Activated CD8-positive, alpha-beta memory T cell treated with anti-CD3 and anti-CD28 coated beads for 1 hour (primary cell): Measurements from ENCODE around the gene SNX21.

Experiments
- DNase-seq, 2 donors: peaks; one replicate each; pipeline ENCODE4 v3.0.0-alpha.2; 2020; ENCODE audit warnings: low read depth in 1 of 2; ENCODE audit errors: extremely low read depth in 1 of 2

Gene SNX21

GRCh38 chr20:45874576-45874975 is 41.0 kb downstream of the SNX21 start:
- DNase-seq = no peak

DNA sequence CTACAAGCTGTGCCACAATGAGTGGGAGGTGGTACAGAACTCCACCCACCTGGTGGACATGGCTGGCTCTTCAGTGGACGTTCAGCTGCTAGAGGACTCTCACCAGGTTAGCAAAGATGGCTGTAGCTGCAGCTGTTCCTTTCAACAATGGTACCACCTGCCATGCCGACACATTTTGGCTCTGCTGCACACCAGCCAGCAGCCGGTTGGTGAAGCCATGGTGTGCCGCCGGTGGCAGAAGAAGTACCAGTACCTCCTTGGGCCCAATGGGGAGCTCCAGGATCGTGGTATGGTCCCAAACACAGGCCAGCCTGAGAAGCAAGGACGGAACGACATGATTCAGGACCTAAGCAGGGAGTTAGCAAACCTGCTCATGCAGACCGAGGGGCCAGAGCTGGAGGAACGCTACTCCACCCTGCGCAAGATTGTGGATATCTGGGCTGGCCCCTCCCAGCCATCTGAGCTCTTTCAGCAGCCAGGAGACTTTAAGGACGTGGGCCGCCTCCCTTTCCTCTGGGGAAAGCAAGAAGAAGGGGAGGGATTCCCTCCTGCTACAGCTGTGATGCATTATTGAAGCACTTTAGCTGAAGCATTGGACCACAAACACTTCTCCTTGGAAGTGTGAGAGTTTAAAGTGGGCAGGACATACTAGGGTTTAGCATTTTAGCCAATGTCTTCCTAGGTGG is 44.6 kb downstream of the SNX21 start:
- no peak for DNase-seq

- DNase-seq = peak; percentile 95 to 97
These were observed 47.6 kb downstream of the SNX21 start, which contains the start of gene ZSWIM1 for GRCh38 chr20:45880988-45881788. Gene ZSWIM1, plus strand, starts transcription at chr20:45881227. Its CDS starts 1,366 bp downstream, at chr20:45882593.

- DNase-seq = no peak
These were observed 49.0 kb downstream of the SNX21 start for GRCh38 chr20:45882469-45883099.

DNA sequence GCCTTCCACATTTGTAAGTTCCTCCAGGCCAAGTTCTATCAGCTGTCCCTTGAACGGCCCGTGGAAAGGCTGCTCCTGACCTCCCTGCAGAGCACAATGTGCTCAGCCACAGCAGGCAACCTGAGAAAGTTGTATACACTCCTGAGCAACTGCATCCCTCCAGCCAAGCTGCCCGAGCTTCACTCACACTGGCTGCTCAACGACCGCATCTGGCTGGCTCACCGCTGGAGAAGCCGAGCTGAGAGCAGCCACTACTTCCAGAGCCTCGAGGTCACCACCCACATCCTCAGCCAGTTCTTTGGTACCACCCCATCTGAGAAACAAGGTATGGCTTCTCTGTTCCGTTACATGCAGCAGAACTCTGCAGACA is 49.5 kb downstream of the SNX21 start:
- no peak for DNase-seq

DNA sequence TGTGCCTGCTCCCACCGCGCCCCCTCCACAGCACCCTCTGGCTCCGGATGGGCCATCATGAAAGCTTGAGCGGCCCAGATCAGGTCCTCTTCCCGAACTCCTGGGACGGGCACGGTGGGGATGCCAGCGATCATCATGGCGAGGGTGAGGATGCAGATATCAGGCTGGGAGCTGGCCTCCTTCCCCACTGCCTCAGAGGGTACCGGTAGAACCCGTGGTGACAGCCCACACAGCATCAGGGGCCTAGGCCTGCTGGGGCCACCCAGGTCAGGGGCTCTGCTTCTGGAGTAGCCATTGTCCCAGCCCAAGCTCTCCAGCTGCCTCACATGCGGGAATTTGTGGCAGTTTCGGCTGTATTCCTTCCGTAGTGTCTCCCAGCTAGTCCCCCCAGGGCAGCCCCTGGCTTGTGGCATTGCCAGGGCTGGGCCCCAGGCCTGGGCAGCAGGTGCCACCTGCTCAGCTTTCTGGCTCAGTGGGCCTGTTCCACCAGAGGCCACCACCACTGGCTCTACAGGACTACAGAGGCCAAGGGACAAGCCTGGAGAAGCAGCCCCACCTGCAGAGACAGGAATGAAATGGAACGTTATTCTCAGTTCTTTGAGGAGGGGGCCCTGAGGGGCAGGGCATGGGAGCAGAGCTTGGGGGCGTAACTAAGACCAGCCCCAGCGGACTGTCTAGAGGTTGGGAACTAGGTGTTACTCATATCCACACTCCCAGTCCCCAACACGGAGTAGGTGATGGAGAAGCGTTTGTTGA is 53.2 kb downstream of the SNX21 start:
- no peak for DNase-seq

- no peak for DNase-seq
These were observed 53.7 kb downstream of the SNX21 start, which contains the start of gene SPATA25 for GRCh38 chr20:45887346-45887715. Gene SPATA25, minus strand, starts transcription at chr20:45887622. Its CDS starts 32 bp downstream, at chr20:45887590.

GRCh38 chr20:45888681-45889080 is 55.1 kb downstream of the SNX21 start:
- no peak for DNase-seq

DNA sequence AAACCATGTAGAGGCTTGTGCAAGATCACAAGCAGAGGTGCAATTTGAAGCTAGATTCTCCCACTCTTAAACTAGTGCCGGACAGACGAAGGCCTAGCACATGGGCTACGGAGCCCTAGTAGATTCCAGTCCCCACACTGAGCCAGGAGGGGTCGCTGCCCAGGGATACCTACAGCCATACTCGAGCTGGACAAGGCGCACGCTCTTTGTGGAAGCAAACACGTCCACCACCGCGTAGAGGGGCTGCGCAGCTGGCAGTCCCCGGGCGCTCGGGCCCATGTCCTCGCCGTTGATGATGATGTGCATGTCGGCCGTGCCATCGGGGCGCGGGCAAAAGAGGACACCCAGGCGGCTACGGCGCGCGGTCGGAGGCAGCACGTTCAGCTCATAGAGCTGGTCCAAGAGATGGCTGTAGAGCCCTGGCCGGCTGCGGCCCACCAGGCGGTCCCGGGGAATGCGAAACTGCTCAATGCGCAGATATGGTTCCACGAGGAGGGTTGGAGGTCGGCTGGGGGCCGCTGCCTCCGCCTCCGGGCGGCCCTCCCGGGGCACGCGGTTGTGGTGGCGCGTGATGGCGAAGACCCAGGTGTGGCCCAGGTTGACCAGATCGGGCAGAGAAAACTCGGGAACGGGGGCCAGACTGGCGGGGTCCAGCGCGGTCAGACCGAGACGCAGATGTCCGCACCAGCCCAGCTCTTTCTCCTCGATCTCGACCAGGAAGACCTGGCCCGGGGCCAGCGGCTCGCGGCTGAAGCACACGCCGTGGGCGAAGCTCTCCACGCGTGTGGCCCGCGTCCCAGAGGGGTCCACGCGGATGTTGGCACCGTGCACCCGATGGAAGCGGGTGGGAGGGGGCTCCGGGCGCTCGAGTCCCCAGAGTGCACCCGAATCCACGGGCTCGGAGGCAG is 56.7 kb downstream of the SNX21 start:
- DNase-seq = peak in 1 of 2 donors; percentile 28

DNA sequence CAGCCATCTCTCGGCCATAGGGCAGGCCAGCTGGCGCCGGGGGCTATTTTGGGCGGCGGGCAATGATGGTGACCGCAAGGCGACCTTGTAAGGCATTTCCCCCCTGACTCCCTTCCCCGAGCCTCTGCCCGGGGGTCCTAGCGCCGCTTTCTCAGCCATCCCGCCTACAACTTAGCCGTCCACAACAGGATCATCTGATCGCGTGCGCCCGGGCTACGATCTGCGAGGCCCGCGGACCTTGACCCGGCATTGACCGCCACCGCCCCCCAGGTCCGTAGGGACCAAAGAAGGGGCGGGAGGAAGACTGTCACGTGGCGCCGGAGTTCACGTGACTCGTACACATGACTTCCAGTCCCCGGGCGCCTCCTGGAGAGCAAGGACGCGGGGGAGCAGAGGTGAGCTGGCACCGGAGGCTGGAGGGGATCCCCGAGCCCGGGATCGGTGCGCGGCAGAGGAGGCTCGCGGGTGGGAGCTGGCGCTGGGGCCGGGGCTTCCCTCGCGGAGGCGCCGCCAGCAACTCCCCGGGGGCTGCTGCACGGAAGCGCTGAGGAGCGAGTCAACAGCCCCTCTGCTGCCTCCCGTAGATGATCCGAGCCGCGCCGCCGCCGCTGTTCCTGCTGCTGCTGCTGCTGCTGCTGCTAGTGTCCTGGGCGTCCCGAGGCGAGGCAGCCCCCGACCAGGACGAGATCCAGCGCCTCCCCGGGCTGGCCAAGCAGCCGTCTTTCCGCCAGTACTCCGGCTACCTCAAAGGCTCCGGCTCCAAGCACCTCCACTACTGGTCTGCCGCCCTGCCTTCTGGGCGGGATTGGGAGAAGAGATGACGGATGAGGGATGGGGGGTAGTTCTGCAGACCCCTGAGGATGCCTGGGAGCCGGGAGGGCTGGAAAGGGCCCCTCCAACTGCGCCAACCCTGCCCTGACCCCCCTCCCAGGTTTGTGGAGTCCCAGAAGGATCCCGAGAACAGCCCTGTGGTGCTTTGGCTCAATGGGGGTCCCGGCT is 57.7 kb downstream of the SNX21 start, which contains the start of the genes CTSA and NEURL2:
Gene CTSA, plus strand, starts transcription at position 351 of the 999 bp plus-strand sequence. Its CDS starts 234 bp downstream, at position 585.
Gene NEURL2, minus strand, starts transcription at position 224 of the 999 bp plus-strand sequence. Its CDS starts 217 bp downstream, at position 7.
- peak; percentile 61 to 74 for DNase-seq

DNA sequence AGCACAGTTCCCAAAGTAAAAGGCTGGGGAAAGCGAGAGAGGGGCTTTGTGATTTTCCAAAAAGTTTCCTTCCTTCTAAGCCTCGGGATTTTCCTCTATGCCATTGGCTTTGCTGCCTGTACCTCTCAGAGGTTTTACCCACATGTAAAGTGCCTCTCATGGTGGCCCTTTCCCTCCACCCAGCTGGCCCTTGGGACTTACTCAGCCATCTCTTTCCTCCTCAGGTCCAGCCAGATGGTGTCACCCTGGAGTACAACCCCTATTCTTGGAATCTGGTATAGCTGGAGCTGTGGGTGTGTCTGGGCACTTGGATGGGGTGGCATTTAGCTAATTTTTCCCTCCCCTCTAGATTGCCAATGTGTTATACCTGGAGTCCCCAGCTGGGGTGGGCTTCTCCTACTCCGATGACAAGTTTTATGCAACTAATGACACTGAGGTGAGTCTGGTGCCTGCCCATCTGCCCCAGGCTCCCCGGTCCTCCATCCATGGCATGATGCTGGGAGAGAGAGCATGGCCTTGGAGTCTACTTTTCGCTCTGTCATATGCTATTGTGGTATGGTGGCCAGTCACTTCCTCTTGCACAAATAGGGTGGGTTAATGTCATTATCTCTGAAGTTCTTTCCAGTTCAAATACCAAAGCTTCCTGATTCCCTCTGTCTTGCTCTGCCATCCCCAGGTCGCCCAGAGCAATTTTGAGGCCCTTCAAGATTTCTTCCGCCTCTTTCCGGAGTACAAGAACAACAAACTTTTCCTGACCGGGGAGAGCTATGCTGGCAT is 58.6 kb downstream of the SNX21 start:
- DNase-seq = no peak
